ENCODE measurements around the gene UNC93B1. TPM values are rescaled to one million over a fixed set of nuclear protein-coding genes. Genes with fewer than 3 reads are reported as not detected.

UNC93B1 gene
- total and polyA plus RNA-seq, 2 donors (not counting 1 experiment from before 2014, with no cell fraction given), result 15.7 to 20.0 TPM

GRCh38 chr11:68021167-68021787 lies 17.4 kb upstream of the UNC93B1 start:
- H3K79me2 ChIP-seq (ENCODE audit: control insufficient read depth, insufficient read depth, low read length), result no peaks in the 10 kb centered on the region
- no peaks in the 10 kb centered on the region for H3K27me3 ChIP-seq (ENCODE audit: control insufficient read depth, insufficient read depth, low read length)
- H2AFZ ChIP-seq (ENCODE audit: low read length), result no peak overlapping the region
- no peaks in the 10 kb centered on the region for H3K9me3 ChIP-seq (ENCODE audit: control insufficient read depth, insufficient read depth, low read depth, low read length)
- no peak overlapping the region for H3K27ac ChIP-seq (ENCODE audit: insufficient read depth, low read length)
- no peak overlapping the region for H3K9ac ChIP-seq (ENCODE audit: insufficient read depth, low read length)
- no peak for DNase-seq (ENCODE audit: low read depth in 2 of 2)
- H3K4me1 ChIP-seq (ENCODE audit: control insufficient read depth, extremely low read depth, insufficient read depth, low read length), result peaks cover 7% of the 10 kb centered on the region
- H3K36me3 ChIP-seq (ENCODE audit: control insufficient read depth, insufficient read depth, low read length), result peaks cover 8% of the 10 kb centered on the region
- no peaks in the 10 kb centered on the region for H4K20me1 ChIP-seq (ENCODE audit: control insufficient read depth, extremely low read depth, insufficient read depth, low read length)
- TF ChIP-seq CTCF (conservative IDR thresholded peaks at IDR 0.05 in 1 of 2, IDR thresholded peaks at IDR 0.05 in 1 of 2; ENCODE audit: low read depth in 1 of 2, low read length in 2 of 2), result peak in 1 of 2 donors; percentile 27
- TF ChIP-seq EZH2 (IDR thresholded peaks at IDR 0.05; ENCODE audit: low read length, missing control alignments), result no peak
- no peak overlapping the region for H3K4me2 ChIP-seq (ENCODE audit: extremely low read depth, insufficient read depth, low read length)
- no peak overlapping the region for H3K4me3 ChIP-seq (replicated peaks in 1 of 4; ENCODE audit: control extremely low read depth in 1 of 4, insufficient read depth in 1 of 4, low read depth in 3 of 4, low read length in 4 of 4)

- H3K9ac ChIP-seq (ENCODE audit: insufficient read depth, low read length), result no peak overlapping the region
- peaks cover 7% of the 10 kb centered on the region for H3K4me1 ChIP-seq (ENCODE audit: control insufficient read depth, extremely low read depth, insufficient read depth, low read length)
- no peaks in the 10 kb centered on the region for H3K27me3 ChIP-seq (ENCODE audit: control insufficient read depth, insufficient read depth, low read length)
- H4K20me1 ChIP-seq (ENCODE audit: control insufficient read depth, extremely low read depth, insufficient read depth, low read length), result no peaks in the 10 kb centered on the region
- H3K79me2 ChIP-seq (ENCODE audit: control insufficient read depth, insufficient read depth, low read length), result no peaks in the 10 kb centered on the region
- H3K36me3 ChIP-seq (ENCODE audit: control insufficient read depth, insufficient read depth, low read length), result peaks cover 8% of the 10 kb centered on the region
- no peak overlapping the region for H3K4me3 ChIP-seq (replicated peaks in 1 of 4; ENCODE audit: control extremely low read depth in 1 of 4, insufficient read depth in 1 of 4, low read depth in 3 of 4, low read length in 4 of 4)
- no peak overlapping the region for H3K4me2 ChIP-seq (ENCODE audit: extremely low read depth, insufficient read depth, low read length)
- H3K9me3 ChIP-seq (ENCODE audit: control insufficient read depth, insufficient read depth, low read depth, low read length), result no peaks in the 10 kb centered on the region
- H2AFZ ChIP-seq (ENCODE audit: low read length), result no peak overlapping the region
- no peak overlapping the region for H3K27ac ChIP-seq (ENCODE audit: insufficient read depth, low read length)
- peak; percentile 26 to 54 for TF ChIP-seq CTCF (conservative IDR thresholded peaks at IDR 0.05 in 1 of 2, IDR thresholded peaks at IDR 0.05 in 1 of 2; ENCODE audit: low read depth in 1 of 2, low read length in 2 of 2)
- TF ChIP-seq EZH2 (IDR thresholded peaks at IDR 0.05; ENCODE audit: low read length, missing control alignments), result no peak
- DNase-seq (ENCODE audit: low read depth in 2 of 2), result peak in 1 of 2 donors; percentile 34
Measured at GRCh38 chr11:68020575-68020974, 16.7 kb upstream of the UNC93B1 start.

- H3K27ac ChIP-seq (ENCODE audit: insufficient read depth, low read length), result no peak overlapping the region
- DNase-seq (ENCODE audit: low read depth in 2 of 2), result no peak
- no peak overlapping the region for H3K9ac ChIP-seq (ENCODE audit: insufficient read depth, low read length)
- H4K20me1 ChIP-seq (ENCODE audit: control insufficient read depth, extremely low read depth, insufficient read depth, low read length), result no peaks in the 10 kb centered on the region
- peaks cover 3% of the 10 kb centered on the region for H3K36me3 ChIP-seq (ENCODE audit: control insufficient read depth, insufficient read depth, low read length)
- H3K4me3 ChIP-seq (replicated peaks in 1 of 4; ENCODE audit: control extremely low read depth in 1 of 4, insufficient read depth in 1 of 4, low read depth in 3 of 4, low read length in 4 of 4), result no peak overlapping the region
- H3K79me2 ChIP-seq (ENCODE audit: control insufficient read depth, insufficient read depth, low read length), result no peaks in the 10 kb centered on the region
- H3K4me2 ChIP-seq (ENCODE audit: extremely low read depth, insufficient read depth, low read length), result no peak overlapping the region
- H3K27me3 ChIP-seq (ENCODE audit: control insufficient read depth, insufficient read depth, low read length), result no peaks in the 10 kb centered on the region
- TF ChIP-seq CTCF (conservative IDR thresholded peaks at IDR 0.05 in 1 of 2, IDR thresholded peaks at IDR 0.05 in 1 of 2; ENCODE audit: low read depth in 1 of 2, low read length in 2 of 2) (no peak), EZH2 (IDR thresholded peaks at IDR 0.05; ENCODE audit: low read length, missing control alignments) (no peak)
- H2AFZ ChIP-seq (ENCODE audit: low read length), result no peak overlapping the region
- H3K9me3 ChIP-seq (ENCODE audit: control insufficient read depth, insufficient read depth, low read depth, low read length), result no peaks in the 10 kb centered on the region
- peaks cover 11% of the 10 kb centered on the region for H3K4me1 ChIP-seq (ENCODE audit: control insufficient read depth, extremely low read depth, insufficient read depth, low read length)
Measured at GRCh38 chr11:68019486-68019885, 15.6 kb upstream of the UNC93B1 start.

Data from fibroblast of lung (primary cell).